Natural killer cell (primary cell): ENCODE measurements around the gene PLEKHG7. TPM values are rescaled to one million over a fixed set of nuclear protein-coding genes. Genes with fewer than 3 reads are reported as not detected.

Experiments used
- ATAC-seq, 3 donors: fragments of 150-1000 bp in 2 of 3; fragments of 200-7000 bp in 1 of 3; cut with Tn5 transposase; 1 replicate in 1 of 3; 2 replicates in 2 of 3; pipeline ENCODE4 v1.10.0; 2021; ENCODE audit warnings: mild to moderate bottlenecking in 2 of 3, moderate library complexity in 2 of 3
- DNase-seq, 2 donors: peaks; one replicate each; pipeline versions ENCODE4 v3.0.0 to v3.0.0-alpha.2; 2013 to 2021; ENCODE audit warnings: mixed read lengths in 1 of 2
- H3K27ac ChIP-seq: one replicate; pipeline ENCODE4 v1.5.1; 2013; ENCODE audit warnings: mild to moderate bottlenecking, low read length
- H3K27me3 ChIP-seq: one replicate; pipeline ENCODE4 v1.6.1; 2013; ENCODE audit warnings: low read length; ENCODE audit not compliant: control insufficient read depth, insufficient read depth
- H3K36me3 ChIP-seq: one replicate; pipeline ENCODE4 v1.6.1; 2013; ENCODE audit warnings: low read length; ENCODE audit not compliant: control insufficient read depth, insufficient read depth
- H3K4me1 ChIP-seq: one replicate; pipeline ENCODE4 v1.6.1; 2013; ENCODE audit warnings: low read length; ENCODE audit not compliant: control insufficient read depth, insufficient read depth
- H3K4me3 ChIP-seq: one replicate; pipeline ENCODE4 v1.5.1; 2013; ENCODE audit warnings: low read length
- H3K9me3 ChIP-seq: one replicate; pipeline ENCODE4 v1.6.1; 2013; ENCODE audit warnings: low read length; ENCODE audit not compliant: control insufficient read depth, insufficient read depth
- H3K27ac Mint-ChIP-seq, 2 donors: one replicate each; pipeline ENCODE4 v1.8.0; 2022; ENCODE audit warnings: mild to moderate bottlenecking in 2 of 2, mixed read lengths in 2 of 2, moderate library complexity in 1 of 2
- H3K27me3 Mint-ChIP-seq, 2 donors: one replicate each; pipeline ENCODE4 v1.8.0; 2022; ENCODE audit warnings: low read depth in 2 of 2, mixed read lengths in 2 of 2
- H3K36me3 Mint-ChIP-seq: one replicate; pipeline ENCODE4 v1.8.0; 2022; ENCODE audit warnings: mixed read lengths
- H3K4me1 Mint-ChIP-seq, 2 donors: one replicate each; pipeline ENCODE4 v1.8.0; 2022; ENCODE audit warnings: mixed read lengths in 2 of 2
- H3K4me3 Mint-ChIP-seq: one replicate; pipeline ENCODE4 v1.8.0; 2022; ENCODE audit warnings: mild to moderate bottlenecking, moderate library complexity, mixed read lengths
- H3K9me3 Mint-ChIP-seq, 2 donors: one replicate each; pipeline ENCODE4 v1.8.0; 2022; ENCODE audit warnings: mixed read lengths in 2 of 2
- CTCF ChIP-seq: fragments of 200-600 bp; IDR thresholded peaks from one replicate; pipeline ENCODE4 v1.8.0; 2022; ENCODE audit warnings: antibody characterized with exemption
- WGBS: methylation state at CpG from one replicate; pipeline ENCODE4 v1.1.7; 2013; ENCODE audit warnings: missing lambda C conversion rate; ENCODE audit not compliant: insufficient coverage; 5-methylcytosine and 5-hydroxymethylcytosine counted together
- intact Hi-C: fragments of 100-400 bp; cut with micrococcal nuclease; formaldehyde crosslinking; loops from one replicate; pipeline ENCODE4 v1.14.2; 2022
- total RNA-seq, 4 donors: library from RNA; stranded (reverse); fragments of 120-200 nt in 1 of 4; gene quantifications; one replicate each; pipeline versions ENCODE4 v1.2.3 to v1.2.4, GENCODE V29; 2013 to 2022

The PLEKHG7 gene
- total RNA-seq, 3 donors from 2014 or later (not counting 1 experiment from before 2014, with no cell fraction given) = 0.16 to 0.63 TPM; not detected in 1

- 86% methylated on average over 1 of the region's 1 CpG for WGBS
- peaks cover 3 to 8% of the 10 kb centered on the region in 2 donors for H3K27me3 Mint-ChIP-seq
Measured at GRCh38 chr12:92695577-92695976, 7.2 kb upstream of the PLEKHG7 start.

GRCh38 chr12:92696216-92696615 is 6.6 kb upstream of the PLEKHG7 start:
- ATAC-seq (no peak), DNase-seq (no peak)
- Mint-ChIP-seq H3K9me3 (no peaks in the 10 kb centered on the region), H3K36me3 (no peaks in the 10 kb centered on the region), H3K27me3 (peaks cover 3 to 8% of the 10 kb centered on the region in 2 donors), H3K27ac (no peak overlapping the region), H3K4me1 (no peaks in the 10 kb centered on the region), H3K4me3 (no peak overlapping the region)
- H3K4me1 ChIP-seq = no peaks in the 10 kb centered on the region
- H3K27me3 ChIP-seq = no peaks in the 10 kb centered on the region
- no peak for TF ChIP-seq CTCF
- H3K9me3 ChIP-seq = no peaks in the 10 kb centered on the region
- H3K36me3 ChIP-seq = no peaks in the 10 kb centered on the region
- H3K27ac ChIP-seq = no peak overlapping the region
- intact Hi-C loops = no loop called here
- no peak overlapping the region for H3K4me3 ChIP-seq

More at GRCh38 chr12:92695577-92695976, 7.2 kb upstream of the PLEKHG7 start:
- DNase-seq = no peak
- Mint-ChIP-seq H3K9me3 (no peaks in the 10 kb centered on the region), H3K27ac (no peak overlapping the region), H3K36me3 (no peaks in the 10 kb centered on the region), H3K4me1 (no peaks in the 10 kb centered on the region), H3K4me3 (no peak overlapping the region)
- H3K9me3 ChIP-seq = no peaks in the 10 kb centered on the region
- H3K27me3 ChIP-seq = no peaks in the 10 kb centered on the region
- no peak for TF ChIP-seq CTCF
- no peaks in the 10 kb centered on the region for H3K36me3 ChIP-seq
- ATAC-seq = no peak
- no peak overlapping the region for H3K4me3 ChIP-seq
- intact Hi-C loops = no loop called here
- no peaks in the 10 kb centered on the region for H3K4me1 ChIP-seq
- H3K27ac ChIP-seq = no peak overlapping the region

- Mint-ChIP-seq H3K27me3 (peaks cover 3 to 8% of the 10 kb centered on the region in 2 donors), H3K4me3 (no peak overlapping the region), H3K4me1 (no peaks in the 10 kb centered on the region), H3K27ac (no peak overlapping the region), H3K36me3 (no peaks in the 10 kb centered on the region), H3K9me3 (no peaks in the 10 kb centered on the region)
- Histone ChIP-seq H3K27me3 (no peaks in the 10 kb centered on the region), H3K4me1 (no peaks in the 10 kb centered on the region), H3K27ac (no peak overlapping the region), H3K9me3 (no peaks in the 10 kb centered on the region), H3K36me3 (no peaks in the 10 kb centered on the region), H3K4me3 (no peak overlapping the region)
- DNase-seq (no peak), ATAC-seq (no peak)
- TF ChIP-seq CTCF = no peak
- intact Hi-C loops = no loop called here
Measured at GRCh38 chr12:92698474-92698873, 4.3 kb upstream of the PLEKHG7 start.

GRCh38 chr12:92701441-92701840 is 1.3 kb upstream of the PLEKHG7 start:
- no peak overlapping the region for H3K27ac ChIP-seq
- DNase-seq (no peak), ATAC-seq (no peak)
- peaks cover 0 to 3% of the 10 kb centered on the region in 2 donors for H3K27me3 Mint-ChIP-seq
- no peaks in the 10 kb centered on the region for H3K4me1 Mint-ChIP-seq
- no peak for TF ChIP-seq CTCF
- H3K36me3 Mint-ChIP-seq = no peaks in the 10 kb centered on the region
- H3K4me3 ChIP-seq = no peak overlapping the region
- no peak overlapping the region for H3K4me3 Mint-ChIP-seq
- no peak overlapping the region for H3K27ac Mint-ChIP-seq
- no peaks in the 10 kb centered on the region for H3K4me1 ChIP-seq
- intact Hi-C loops = no loop called here
- no peaks in the 10 kb centered on the region for H3K9me3 ChIP-seq
- no peaks in the 10 kb centered on the region for H3K9me3 Mint-ChIP-seq
- no peaks in the 10 kb centered on the region for H3K36me3 ChIP-seq
- WGBS = no CpG with 5 or more reads among the region's 1 CpG
- H3K27me3 ChIP-seq = no peaks in the 10 kb centered on the region
